BLaER1 (cell line): Measurements from ENCODE around the gene KRT3.

ENCODE experiments used
- H3K27ac ChIP-seq: shearing (Covaris generic); formaldehyde crosslinking; 2 replicates; pipeline ENCODE4 v1.8.1; 2022
- H3K27me3 ChIP-seq: shearing (Covaris generic); formaldehyde crosslinking; 2 replicates; pipeline ENCODE4 v1.8.1; 2022
- H3K36me3 ChIP-seq: shearing (Covaris generic); formaldehyde crosslinking; 2 replicates; pipeline ENCODE4 v1.8.1; 2022
- H3K4me1 ChIP-seq: shearing (Covaris generic); formaldehyde crosslinking; 2 replicates; pipeline ENCODE4 v1.8.1; 2022
- H3K4me2 ChIP-seq: shearing (Covaris generic); formaldehyde crosslinking; 2 replicates; pipeline ENCODE4 v1.8.1; 2022
- H3K4me3 ChIP-seq: shearing (Covaris generic); formaldehyde crosslinking; 2 replicates; pipeline ENCODE4 v1.8.1; 2022
- H3K9ac ChIP-seq: shearing (Covaris generic); formaldehyde crosslinking; 2 replicates; pipeline ENCODE4 v1.8.1; 2022
- H3K9me3 ChIP-seq: shearing (Covaris generic); formaldehyde crosslinking; 2 replicates; pipeline ENCODE4 v1.8.1; 2022
- H4K20me1 ChIP-seq: shearing (Covaris generic); formaldehyde crosslinking; 2 replicates; pipeline ENCODE4 v1.8.1; 2022
- Cebpa-rat ChIP-seq: shearing (Covaris generic); IDR thresholded peaks from 2 replicates; pipeline ENCODE4 v1.8.1; 2022

Gene KRT3

DNA sequence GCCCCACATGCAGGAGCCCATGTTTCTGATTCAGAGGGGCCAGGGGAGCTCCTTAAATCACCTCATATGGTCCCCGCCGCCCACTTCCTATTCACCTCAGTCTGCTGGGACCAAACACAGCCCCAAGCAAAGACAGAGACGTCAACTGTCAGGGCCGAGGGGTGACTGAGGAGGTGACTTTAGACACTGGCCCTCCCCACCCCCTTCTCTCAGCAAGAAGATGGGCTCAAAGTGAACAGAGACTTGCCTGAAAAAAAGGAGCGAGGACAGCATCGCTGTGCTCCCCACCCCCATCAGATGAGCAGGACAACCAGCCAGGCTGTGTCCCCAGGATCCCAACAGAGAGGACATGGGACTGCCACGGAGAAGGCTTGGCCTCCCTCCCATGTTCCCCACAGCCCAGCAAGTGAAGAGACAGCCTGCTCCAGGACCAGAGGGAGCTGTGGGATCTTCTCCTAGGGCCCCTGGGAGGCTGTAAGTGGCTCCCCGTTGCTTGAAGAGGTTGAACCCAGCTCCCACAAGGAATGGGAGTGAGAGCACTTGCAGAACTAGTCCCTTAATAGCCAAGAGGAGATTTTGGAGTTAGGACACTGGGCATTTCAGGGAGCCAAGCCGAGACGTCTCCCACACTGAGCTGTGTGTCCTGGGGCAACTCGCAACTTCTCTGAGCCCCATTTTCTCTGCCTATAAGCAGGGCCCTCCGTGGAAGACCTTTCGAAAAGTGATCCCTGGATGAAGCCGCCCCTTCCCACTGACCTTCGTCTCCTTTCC is 39.5 kb upstream of the KRT3 start:
- TF ChIP-seq Cebpa-rat = no peak
- H3K27ac ChIP-seq = no peak overlapping the region
- H3K9me3 ChIP-seq = no peaks in the 10 kb centered on the region
- no peaks in the 10 kb centered on the region for H3K27me3 ChIP-seq
- H3K4me1 ChIP-seq = peaks cover 5% of the 10 kb centered on the region; the same call in 1 of the 2 replicates
- no peak overlapping the region for H3K4me2 ChIP-seq
- no peak overlapping the region for H3K4me3 ChIP-seq
- no peaks in the 10 kb centered on the region for H3K36me3 ChIP-seq
- no peak overlapping the region for H3K9ac ChIP-seq
- no peaks in the 10 kb centered on the region for H4K20me1 ChIP-seq

DNA sequence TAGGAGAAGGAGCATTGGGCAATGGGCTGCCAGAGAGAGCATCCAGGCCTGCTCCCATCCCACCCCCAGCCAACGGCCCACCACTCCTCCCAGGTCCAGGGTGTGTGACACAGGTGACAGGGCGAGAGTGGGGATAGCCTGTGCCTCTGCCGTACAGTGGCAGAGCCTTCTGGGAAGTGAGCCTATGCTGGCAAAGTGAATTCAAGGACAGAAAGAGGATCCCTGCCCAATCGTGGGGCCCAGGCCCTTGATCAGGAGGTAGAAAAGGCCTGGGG is 38.7 kb upstream of the KRT3 start:
- TF ChIP-seq Cebpa-rat = no peak
- H3K27me3 ChIP-seq = no peaks in the 10 kb centered on the region
- H3K4me2 ChIP-seq = no peak overlapping the region
- H3K27ac ChIP-seq = no peak overlapping the region
- no peak overlapping the region for H3K4me3 ChIP-seq
- no peaks in the 10 kb centered on the region for H3K36me3 ChIP-seq
- no peak overlapping the region for H3K9ac ChIP-seq
- H3K9me3 ChIP-seq = no peaks in the 10 kb centered on the region
- H4K20me1 ChIP-seq = no peaks in the 10 kb centered on the region
- H3K4me1 ChIP-seq = peaks cover 5% of the 10 kb centered on the region; the same call in 1 of the 2 replicates

- H3K27ac ChIP-seq = no peak within 1 kb of the TSS
- H3K4me3 ChIP-seq = no peak within 1 kb of the TSS
- no peaks in the 10 kb centered on the region for H4K20me1 ChIP-seq
- peaks cover 5% of the 10 kb centered on the region; the same call in 1 of the 2 replicates for H3K4me1 ChIP-seq
- H3K36me3 ChIP-seq = no peaks in the 10 kb centered on the region
- H3K27me3 ChIP-seq = no peaks in the 10 kb centered on the region
- no peak within 1 kb of the TSS for H3K4me2 ChIP-seq
- H3K9me3 ChIP-seq = no peaks in the 10 kb centered on the region
- no peak within 1 kb of the TSS for H3K9ac ChIP-seq
- no peak for TF ChIP-seq Cebpa-rat
Measured at GRCh38 chr12:52833922-52834726, 38.2 kb upstream of the KRT3 start, which contains the start of gene KRT79. TSS of gene KRT79 (minus strand) at chr12:52834311. CDS start at chr12:52834260, 51 bp downstream.

DNA sequence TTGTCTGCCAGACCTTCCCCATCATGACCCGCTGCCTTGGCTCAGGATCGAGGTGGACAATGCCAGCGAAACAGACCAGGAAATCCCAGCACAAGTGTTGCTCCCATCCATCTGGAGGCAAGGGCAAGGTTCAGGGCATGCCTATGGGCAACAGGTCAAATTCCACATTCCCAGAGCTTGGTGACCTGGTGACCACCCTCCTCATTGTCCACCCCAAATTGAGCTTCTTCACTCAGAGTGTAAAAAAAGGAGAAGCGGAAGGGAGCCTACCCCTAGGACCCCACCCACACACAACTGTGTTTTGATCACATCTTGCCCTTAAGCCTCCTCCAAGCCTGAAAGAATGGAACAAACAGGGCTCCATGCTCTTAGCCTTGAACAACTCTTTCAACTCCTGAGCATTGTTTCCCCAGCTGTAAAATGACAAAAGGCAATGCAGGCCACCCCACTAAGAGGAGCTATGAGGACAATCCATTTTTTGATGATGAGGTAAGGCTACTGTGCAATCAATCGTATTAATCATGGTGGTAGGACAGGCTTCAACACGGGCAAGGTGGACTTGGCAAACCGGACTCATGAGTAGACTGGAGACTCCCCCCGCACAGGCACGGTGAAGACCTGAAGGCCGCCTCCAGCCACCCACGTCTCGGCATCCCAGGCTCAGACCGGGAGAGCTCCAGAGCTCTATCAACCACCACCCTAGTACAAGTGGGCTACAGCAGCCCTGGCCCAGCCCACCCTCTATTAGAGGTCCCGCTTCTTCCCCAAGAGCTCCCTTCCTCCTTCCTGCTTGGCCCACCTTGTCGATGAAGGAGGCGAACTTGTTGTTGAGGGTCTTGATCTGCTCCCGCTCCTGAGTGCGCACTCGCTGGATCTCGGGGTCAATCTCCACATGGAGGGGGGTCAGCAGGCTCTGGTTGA is 37.3 kb upstream of the KRT3 start:
- Histone ChIP-seq H3K4me2 (no peak overlapping the region), H4K20me1 (no peaks in the 10 kb centered on the region), H3K4me1 (peaks cover 5% of the 10 kb centered on the region; the same call in 1 of the 2 replicates), H3K36me3 (no peaks in the 10 kb centered on the region), H3K9me3 (no peaks in the 10 kb centered on the region), H3K27ac (no peak overlapping the region), H3K4me3 (no peak overlapping the region), H3K9ac (no peak overlapping the region), H3K27me3 (no peaks in the 10 kb centered on the region)
- no peak for TF ChIP-seq Cebpa-rat

GRCh38 chr12:52832451-52832850 is 36.5 kb upstream of the KRT3 start:
- Histone ChIP-seq H3K27ac (no peak overlapping the region), H3K4me3 (no peak overlapping the region), H3K4me2 (no peak overlapping the region), H3K9me3 (no peaks in the 10 kb centered on the region), H3K9ac (no peak overlapping the region), H3K36me3 (no peaks in the 10 kb centered on the region), H3K4me1 (peaks cover 2% of the 10 kb centered on the region; the same call in 1 of the 2 replicates), H3K27me3 (no peaks in the 10 kb centered on the region), H4K20me1 (no peaks in the 10 kb centered on the region)
- no peak for TF ChIP-seq Cebpa-rat

GRCh38 chr12:52831251-52831650 is 35.3 kb upstream of the KRT3 start:
- H3K27me3 ChIP-seq = no peaks in the 10 kb centered on the region
- no peak for TF ChIP-seq Cebpa-rat

GRCh38 chr12:52829986-52830770 is 34.3 kb upstream of the KRT3 start:
- no peaks in the 10 kb centered on the region for H3K36me3 ChIP-seq
- H3K9me3 ChIP-seq = no peaks in the 10 kb centered on the region
- H3K4me1 ChIP-seq = no peaks in the 10 kb centered on the region
- no peak overlapping the region for H3K4me3 ChIP-seq
- no peaks in the 10 kb centered on the region for H3K27me3 ChIP-seq
- no peak overlapping the region for H3K4me2 ChIP-seq
- H3K9ac ChIP-seq = no peak overlapping the region
- no peak overlapping the region for H3K27ac ChIP-seq
- no peak for TF ChIP-seq Cebpa-rat
- no peaks in the 10 kb centered on the region for H4K20me1 ChIP-seq

More at GRCh38 chr12:52831251-52831650, 35.3 kb upstream of the KRT3 start:
- H3K4me2 ChIP-seq = no peak overlapping the region
- no peaks in the 10 kb centered on the region for H3K4me1 ChIP-seq
- no peak overlapping the region for H3K4me3 ChIP-seq
- no peak overlapping the region for H3K27ac ChIP-seq
- H3K9ac ChIP-seq = no peak overlapping the region
- no peaks in the 10 kb centered on the region for H4K20me1 ChIP-seq
- H3K36me3 ChIP-seq = no peaks in the 10 kb centered on the region
- no peaks in the 10 kb centered on the region for H3K9me3 ChIP-seq

- H3K27me3 ChIP-seq = no peaks in the 10 kb centered on the region
- H3K27ac ChIP-seq = no peak overlapping the region
- no peaks in the 10 kb centered on the region for H3K4me1 ChIP-seq
- H3K36me3 ChIP-seq = no peaks in the 10 kb centered on the region
- H4K20me1 ChIP-seq = no peaks in the 10 kb centered on the region
- TF ChIP-seq Cebpa-rat = no peak
- H3K4me2 ChIP-seq = no peak overlapping the region
- H3K9ac ChIP-seq = no peak overlapping the region
- no peak overlapping the region for H3K4me3 ChIP-seq
- no peaks in the 10 kb centered on the region for H3K9me3 ChIP-seq
Measured at GRCh38 chr12:52828591-52829021, 32.7 kb upstream of the KRT3 start.

DNA sequence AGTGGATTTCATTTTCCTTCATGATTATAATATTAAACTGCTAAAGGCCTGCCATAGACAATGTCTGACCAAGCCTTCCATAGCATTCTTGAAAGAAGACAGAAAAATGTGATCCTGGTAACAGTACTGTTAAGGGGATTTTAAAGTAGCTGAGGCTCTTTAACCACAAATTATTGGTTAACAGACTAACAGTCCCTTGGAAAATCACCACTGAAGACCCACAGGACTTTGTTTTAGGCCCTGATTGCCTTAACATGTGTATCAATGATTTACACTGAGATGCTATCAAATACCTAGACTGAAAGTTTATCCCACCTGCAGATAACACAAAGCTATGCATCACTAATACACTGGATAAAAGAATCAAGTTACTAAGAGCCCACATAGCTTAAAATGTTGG is 32.2 kb upstream of the KRT3 start:
- H3K4me3 ChIP-seq = no peak overlapping the region
- no peaks in the 10 kb centered on the region for H3K27me3 ChIP-seq
- H3K9ac ChIP-seq = no peak overlapping the region
- TF ChIP-seq Cebpa-rat = no peak
- H3K36me3 ChIP-seq = no peaks in the 10 kb centered on the region
- no peaks in the 10 kb centered on the region for H3K9me3 ChIP-seq
- no peaks in the 10 kb centered on the region for H3K4me1 ChIP-seq
- no peak overlapping the region for H3K4me2 ChIP-seq
- H4K20me1 ChIP-seq = no peaks in the 10 kb centered on the region
- H3K27ac ChIP-seq = no peak overlapping the region
